Activated T-cell treated with anti-CD3 and anti-CD28 coated beads, Interleukin-2, amount 50 U/mL, for 72 hours (primary cell): ENCODE measurements around the gene TPSD1. TPM values are rescaled to one million over a fixed set of nuclear protein-coding genes. Genes with fewer than 3 reads are reported as not detected.

Experiments
- ATAC-seq, 2 donors: fragments of 150-1000 bp; cut with Tn5 transposase; replicated peaks in 1 of 2; 2 replicates each; pipeline ENCODE4 v1.10.0; 2021; ENCODE audit warnings: moderate library complexity in 2 of 2, mild to moderate bottlenecking in 1 of 2
- DNase-seq, 2 donors: peaks; one replicate each; pipeline ENCODE4 v3.0.0; 2021 to 2022; ENCODE audit warnings: mixed read lengths in 1 of 2
- H3K27ac Mint-ChIP-seq: one replicate; pipeline ENCODE4 v1.8.0; 2022; ENCODE audit warnings: mild to moderate bottlenecking, moderate library complexity, mixed read lengths
- H3K27me3 Mint-ChIP-seq: one replicate; pipeline ENCODE4 v1.8.0; 2022; ENCODE audit warnings: low read depth, mixed read lengths
- H3K36me3 Mint-ChIP-seq, 2 donors: one replicate each; pipeline ENCODE4 v1.8.0; 2022; ENCODE audit warnings: mixed read lengths in 2 of 2, mild to moderate bottlenecking in 1 of 2; ENCODE audit not compliant: insufficient read depth in 2 of 2
- H3K4me1 Mint-ChIP-seq: one replicate; pipeline ENCODE4 v1.8.0; 2022; ENCODE audit warnings: low read depth, mixed read lengths
- H3K4me3 Mint-ChIP-seq, 2 donors: one replicate each; pipeline ENCODE4 v1.8.0; 2022; ENCODE audit warnings: mild to moderate bottlenecking in 2 of 2, mixed read lengths in 2 of 2, moderate library complexity in 2 of 2
- H3K9me3 Mint-ChIP-seq, 2 donors: one replicate each; pipeline ENCODE4 v1.8.0; 2022; ENCODE audit warnings: mixed read lengths in 2 of 2
- total RNA-seq, 2 donors: library from RNA; stranded (reverse); gene quantifications; one replicate each; pipeline ENCODE4 v1.2.3, GENCODE V29; 2022

The TPSD1 gene
- total RNA-seq, 2 donors from 2014 or later = not detected

DNA sequence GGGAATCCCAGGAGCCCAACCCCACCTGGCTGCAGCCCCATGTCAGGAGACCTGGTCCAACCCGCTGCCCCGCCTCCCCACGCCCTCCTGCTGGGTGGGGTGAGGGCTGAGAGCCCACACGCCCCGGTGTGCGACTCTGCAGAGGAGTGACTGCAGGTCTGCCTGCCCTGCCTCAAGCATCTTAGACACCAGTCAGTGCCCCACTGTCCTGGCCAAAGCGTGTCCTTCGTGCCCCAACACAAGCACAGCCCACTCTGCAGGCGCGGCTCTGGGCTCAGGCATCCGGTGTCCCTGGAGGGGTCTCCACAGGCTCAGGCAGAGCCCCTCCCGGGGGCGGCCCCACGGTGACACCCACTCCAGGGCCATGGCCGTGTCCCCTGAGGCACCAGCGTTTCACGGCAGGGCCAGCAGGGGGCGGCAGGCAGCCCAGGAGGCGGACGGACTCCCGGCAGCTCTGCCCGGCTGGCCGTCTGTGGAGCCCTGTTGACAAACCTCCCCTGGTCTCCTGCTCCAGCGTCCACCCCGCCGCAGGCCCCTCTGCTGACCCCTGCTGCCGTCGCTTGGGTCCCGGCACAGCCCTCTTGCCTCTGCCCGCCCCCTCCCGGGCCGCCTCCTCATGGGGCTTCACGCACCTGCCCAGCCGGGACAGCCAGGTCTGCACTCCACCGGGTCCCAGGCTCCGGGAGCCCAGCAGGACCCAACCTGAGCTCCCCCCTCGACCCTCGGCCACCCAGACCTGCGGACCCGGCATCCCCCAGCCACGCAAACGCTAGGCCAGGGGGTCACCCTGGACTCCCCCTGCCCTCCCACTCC lies 45.0 kb downstream of the TPSD1 start:
- Mint-ChIP-seq H3K4me1 (peaks cover 31% of the 10 kb centered on the region), H3K36me3 (no peaks in the 10 kb centered on the region), H3K27me3 (peaks cover 5% of the 10 kb centered on the region), H3K27ac (no peak overlapping the region), H3K9me3 (no peaks in the 10 kb centered on the region), H3K4me3 (peak overlapping the region; percentile 37 to 44)
- peak; percentile 85 to 89 for DNase-seq
- peak; percentile 71 to 73 for ATAC-seq

DNA sequence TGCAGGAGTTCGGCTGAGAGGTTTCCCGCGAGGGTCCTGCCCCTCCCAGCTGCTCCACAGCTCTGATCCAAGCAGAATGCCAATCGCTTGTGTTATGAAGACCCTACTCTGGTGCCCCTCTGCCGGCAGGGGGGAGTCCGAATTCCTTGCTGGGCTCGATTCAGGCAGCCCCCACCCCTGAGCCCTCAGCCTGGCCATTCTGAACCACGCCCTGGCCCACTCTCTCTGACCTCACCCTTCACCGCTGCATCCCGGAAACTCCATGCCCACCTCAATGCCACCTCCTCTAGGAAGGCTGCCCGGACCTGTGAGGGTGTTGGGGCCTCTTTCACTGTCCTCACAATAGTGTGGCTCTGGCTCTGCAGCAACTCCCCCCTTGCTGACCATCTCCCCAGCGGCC lies 45.7 kb downstream of the TPSD1 start:
- Mint-ChIP-seq H3K27me3 (peaks cover 5% of the 10 kb centered on the region), H3K9me3 (no peaks in the 10 kb centered on the region), H3K27ac (no peak overlapping the region), H3K4me3 (peak overlapping the region; percentile 3 to 31), H3K36me3 (peaks cover 0 to 2% of the 10 kb centered on the region in 2 donors), H3K4me1 (peaks cover 37% of the 10 kb centered on the region)
- ATAC-seq (no peak), DNase-seq (no peak)

DNA sequence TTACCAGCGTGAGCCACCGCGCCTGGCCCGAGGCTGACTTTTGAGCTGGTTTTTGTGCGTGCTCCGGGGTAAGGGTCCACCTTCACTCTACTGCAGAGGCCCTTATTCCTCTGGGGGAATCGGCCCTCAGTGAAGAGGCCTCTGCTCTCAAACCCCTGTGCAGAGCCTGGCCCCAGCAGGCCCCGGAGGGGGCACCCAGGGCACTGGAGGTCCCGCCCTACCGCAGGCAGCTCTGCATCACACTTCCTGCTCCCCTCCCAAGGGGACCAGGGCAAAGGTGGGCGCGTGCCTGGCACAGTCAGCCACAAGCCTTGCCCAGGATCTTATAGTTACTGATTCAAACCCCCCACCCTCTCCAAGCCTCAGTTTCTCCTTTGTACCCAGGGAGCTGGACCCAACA lies 50.0 kb downstream of the TPSD1 start:
- peaks cover 14 to 16% of the 10 kb centered on the region in 2 donors for H3K36me3 Mint-ChIP-seq
- H3K4me1 Mint-ChIP-seq = peaks cover 38% of the 10 kb centered on the region
- no peaks in the 10 kb centered on the region for H3K27me3 Mint-ChIP-seq
- ATAC-seq (no peak), DNase-seq (no peak)
- no peak overlapping the region for H3K27ac Mint-ChIP-seq
- no peak overlapping the region for H3K4me3 Mint-ChIP-seq
- no peaks in the 10 kb centered on the region for H3K9me3 Mint-ChIP-seq

DNA sequence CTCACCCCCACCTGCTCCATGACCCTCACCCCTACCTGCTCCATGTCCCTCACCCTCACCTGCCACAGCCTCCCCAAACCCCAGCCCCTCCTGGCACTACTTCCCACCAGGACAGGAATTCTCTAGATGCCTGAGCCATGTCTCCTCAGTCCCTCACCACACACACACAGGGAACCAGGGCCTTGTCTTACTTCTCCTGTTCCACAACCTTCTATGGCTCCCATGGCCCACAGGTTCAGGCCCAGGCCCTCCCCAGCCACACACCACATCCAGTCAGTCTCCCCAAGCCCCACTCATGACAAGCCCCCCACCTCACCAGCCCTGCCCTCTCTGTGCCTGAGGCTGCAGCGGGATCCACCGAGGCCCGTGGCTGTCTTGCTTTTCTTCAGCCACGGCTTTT lies 50.5 kb downstream of the TPSD1 start:
- no peak for DNase-seq
- Mint-ChIP-seq H3K27ac (peak overlapping the region; percentile 75), H3K4me3 (peak overlapping the region in 1 of 2 donors; percentile 49), H3K4me1 (peaks cover 43% of the 10 kb centered on the region), H3K36me3 (peaks cover 14 to 16% of the 10 kb centered on the region in 2 donors), H3K9me3 (no peaks in the 10 kb centered on the region), H3K27me3 (no peaks in the 10 kb centered on the region)
- no peak for ATAC-seq

DNA sequence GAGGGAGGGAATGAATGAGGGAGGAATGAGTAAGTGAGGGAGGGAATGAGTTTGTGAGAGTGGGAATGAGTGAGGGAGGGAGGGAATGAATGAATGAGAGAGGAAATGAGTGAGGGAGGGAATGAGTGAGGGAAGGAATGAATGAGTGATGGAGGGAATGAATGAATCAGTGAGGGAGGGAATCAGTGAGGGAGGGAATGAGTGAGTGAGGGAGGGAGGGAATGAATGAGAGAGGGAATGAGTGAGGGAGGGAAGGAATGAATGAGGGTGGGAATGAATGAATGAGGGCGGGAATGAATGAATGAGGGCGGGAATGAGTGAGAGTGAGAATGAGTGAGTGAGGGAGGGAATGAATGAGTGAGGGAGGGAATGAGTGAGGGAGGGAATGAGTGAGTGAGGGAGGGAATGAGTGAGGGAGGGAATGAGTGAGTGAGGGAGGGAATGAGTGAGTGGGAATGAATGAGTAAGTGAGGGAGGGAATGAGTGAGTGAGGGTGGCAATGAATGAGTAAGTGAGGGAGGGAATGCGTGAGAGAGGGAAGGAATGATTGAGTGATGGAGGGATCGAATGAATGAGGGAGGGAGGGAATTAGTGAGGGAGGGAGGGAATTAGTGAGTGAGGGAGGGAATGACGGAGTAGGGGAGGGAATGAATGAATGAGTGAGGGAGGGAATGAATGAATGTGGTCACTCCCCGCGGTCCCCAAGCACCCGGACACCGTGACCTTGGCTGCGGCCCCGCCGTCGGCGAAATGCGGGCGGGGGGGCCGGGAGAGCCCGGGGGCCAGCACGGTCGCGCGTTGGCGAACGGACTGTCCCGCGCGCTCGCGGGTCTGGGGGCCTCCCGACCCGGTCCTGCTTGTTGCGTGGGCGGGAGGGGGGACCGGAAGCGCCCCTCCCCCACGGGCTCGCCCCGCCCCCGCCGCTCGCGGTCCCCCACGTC lies 52.4 kb downstream of the TPSD1 start:
- peaks cover 14 to 16% of the 10 kb centered on the region in 2 donors for H3K36me3 Mint-ChIP-seq
- peak overlapping the region; percentile 99 for H3K27ac Mint-ChIP-seq
- H3K4me1 Mint-ChIP-seq = peaks cover 56% of the 10 kb centered on the region
- H3K27me3 Mint-ChIP-seq = no peaks in the 10 kb centered on the region
- ATAC-seq = peak; percentile 39 to 45
- no peak for DNase-seq
- no peaks in the 10 kb centered on the region for H3K9me3 Mint-ChIP-seq
- peak overlapping the region; percentile 86 to 90 for H3K4me3 Mint-ChIP-seq

Other genes starting within 250 kb of the TPSD1 start
- not detected for gene SSTR5, start 183.3 kb upstream of the TPSD1 start, total RNA-seq
- gene C1QTNF8, start 159.8 kb upstream of the TPSD1 start, total RNA-seq = not detected
- under 1 TPM; 0.48 to 0.79 TPM for gene CACNA1H, start 103.0 kb upstream of the TPSD1 start, total RNA-seq
- gene TPSG1, start 30.8 kb upstream of the TPSD1 start, total RNA-seq = under 1 TPM in 1 of 2 donors, not detected in 1; 0.32 TPM
- gene TPSB2, start 25.9 kb upstream of the TPSD1 start, total RNA-seq = under 1 TPM in 1 of 2 donors, not detected in 1; 0.60 TPM
- under 1 TPM in 1 of 2 donors, not detected in 1; 0.28 TPM for gene TPSAB1, start 15.4 kb upstream of the TPSD1 start, total RNA-seq
- 100 to 1,000 TPM; 225 to 231 TPM for gene UBE2I, start 53.6 kb downstream of the TPSD1 start, total RNA-seq
- gene BAIAP3, start 77.6 kb downstream of the TPSD1 start, total RNA-seq = 1 to 10 TPM in 1 of 2 donors, under 1 TPM in 1; 0.26 to 1.1 TPM
- gene TSR3, start 95.8 kb downstream of the TPSD1 start, total RNA-seq = 10 to 100 TPM; 39.1 to 44.8 TPM
- 10 to 100 TPM; 22.1 to 23.8 TPM for gene GNPTG, start 95.9 kb downstream of the TPSD1 start, total RNA-seq
- gene UNKL, start 158.6 kb downstream of the TPSD1 start, total RNA-seq = 10 to 100 TPM; 51.1 to 69.5 TPM
- gene UQCC4, start 164.7 kb downstream of the TPSD1 start, total RNA-seq = 10 to 100 TPM; 14.5 to 17.9 TPM
- under 1 TPM in 1 of 2 donors, not detected in 1; 0.81 TPM for gene PERCC1, start 175.0 kb downstream of the TPSD1 start, total RNA-seq
- gene CCDC154, start 188.5 kb downstream of the TPSD1 start, total RNA-seq = 1 to 10 TPM; 2.7 to 3.4 TPM
- 10 to 100 TPM; 53.7 to 55.1 TPM for gene CLCN7, start 219.0 kb downstream of the TPSD1 start, total RNA-seq
- not detected for gene PTX4, start 232.9 kb downstream of the TPSD1 start, total RNA-seq
- gene TELO2, start 237.3 kb downstream of the TPSD1 start, total RNA-seq = 10 to 100 TPM; 28.6 to 34.7 TPM